Kasumi-1 (cell line): ENCODE measurements around the gene SEPSECS.
A peak's percentile ranks its signal among the peaks of the same experiment; 100 is the strongest.

Experiments
- DNase-seq, 2 experiments: peaks; one replicate each; lab custom pipeline; 2025; lab: John Stamatoyannopoulos, UW

Gene SEPSECS

DNA sequence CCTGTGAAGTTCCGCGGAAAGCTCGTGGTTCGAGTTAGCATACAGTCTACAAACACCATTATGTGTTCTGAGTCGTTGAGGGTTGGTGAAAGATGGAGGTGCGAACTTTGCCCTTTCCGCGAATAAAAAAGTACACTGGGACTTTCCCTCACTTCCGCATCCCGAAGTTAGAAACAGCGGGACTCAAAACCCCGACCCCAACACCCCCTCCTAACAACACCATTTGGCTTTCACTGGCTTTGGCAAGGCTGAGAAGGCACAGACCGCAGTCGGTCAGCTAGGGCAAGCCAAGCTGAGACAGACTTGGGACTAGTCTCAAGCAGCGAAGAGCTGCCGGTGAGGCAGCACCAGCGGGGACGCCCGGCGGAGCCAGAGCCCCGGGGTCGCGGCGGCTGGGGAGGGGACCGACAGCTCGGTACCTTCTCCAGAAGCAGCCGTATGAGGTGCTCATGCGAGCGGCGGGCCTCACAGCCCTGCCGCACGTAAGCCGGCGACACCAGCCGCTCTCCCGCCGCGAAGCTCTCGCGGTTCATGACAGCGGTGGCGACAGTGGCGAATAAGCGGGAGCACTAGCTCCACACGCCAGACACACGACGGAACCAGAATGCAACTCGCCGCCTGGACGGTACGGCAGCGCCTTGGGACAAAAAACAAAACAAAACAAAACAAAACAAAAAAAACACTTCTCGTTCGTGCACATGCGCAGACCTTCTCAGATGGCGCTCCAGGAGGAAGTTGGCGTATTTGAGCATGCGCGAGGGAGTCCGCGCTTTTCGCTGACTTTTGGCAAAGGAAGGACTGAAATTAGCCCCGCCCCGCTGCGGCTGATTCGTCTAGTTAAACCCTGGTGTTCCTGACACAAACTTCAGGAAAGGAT, at the start of gene SEPSECS:
TSS of gene SEPSECS (minus strand) at position 613 of the 877 bp plus-strand sequence. CDS start at position 533, 80 bp downstream.
- peak; percentile 94 to 96 for DNase-seq

DNA sequence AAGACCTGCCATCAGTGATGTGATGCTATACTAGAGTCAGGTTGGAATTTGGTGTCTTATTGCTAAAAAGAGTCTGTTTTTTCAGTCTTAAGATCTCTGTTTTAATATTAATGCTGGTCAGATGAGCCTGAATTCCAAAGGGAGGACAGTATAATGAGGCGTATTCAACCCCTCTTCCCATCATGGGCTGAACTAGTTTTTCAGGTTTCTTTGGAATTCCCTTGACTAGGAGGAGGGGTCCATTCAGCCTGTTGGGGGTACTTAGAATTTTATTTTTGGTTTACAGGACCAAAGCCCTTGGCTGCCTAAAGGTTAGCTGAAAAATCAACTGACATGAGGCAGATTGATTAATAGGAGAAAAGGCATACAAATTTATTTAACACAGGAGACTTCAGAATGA, 49.5 kb upstream of the SEPSECS start:
- no peak for DNase-seq

DNA sequence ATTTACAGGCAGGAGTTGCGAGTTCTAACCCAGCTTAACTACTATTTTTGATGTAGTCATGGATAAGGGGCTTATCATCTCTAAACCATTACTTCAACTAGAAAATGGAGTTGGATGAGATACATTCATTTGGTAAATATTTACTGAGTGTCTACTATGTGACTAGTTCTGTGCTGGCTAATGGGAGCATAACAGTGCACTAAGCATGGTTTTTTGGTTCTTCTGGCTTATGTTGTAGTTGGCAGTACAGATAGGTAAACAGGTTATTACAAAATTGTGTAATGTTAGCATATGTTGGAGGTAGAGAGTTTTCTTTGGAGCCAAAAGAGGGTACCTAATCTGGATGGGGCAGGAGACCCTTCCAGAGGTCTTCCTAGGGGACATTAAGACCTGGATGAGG, 47.7 kb upstream of the SEPSECS start:
- no peak for DNase-seq

DNA sequence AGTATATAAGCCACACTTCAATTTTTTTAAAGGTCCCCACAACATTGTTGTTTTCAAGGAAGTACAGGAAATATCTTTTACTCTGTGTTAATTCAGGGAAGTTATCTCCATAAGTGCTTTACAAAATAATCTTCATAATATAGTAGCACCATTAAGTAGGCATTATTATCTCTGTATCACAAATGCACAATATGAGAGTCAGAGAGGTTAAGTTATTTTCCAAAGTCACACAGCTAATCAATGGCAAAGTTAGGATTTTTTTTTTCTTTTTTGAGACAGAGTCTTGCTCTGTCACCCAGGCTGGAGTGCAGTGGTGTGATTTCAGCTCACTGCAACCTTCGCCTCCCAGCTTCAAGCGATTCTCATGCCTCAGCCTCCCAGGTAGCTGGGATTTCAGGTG, 38.5 kb upstream of the SEPSECS start:
- DNase-seq: no peak

DNA sequence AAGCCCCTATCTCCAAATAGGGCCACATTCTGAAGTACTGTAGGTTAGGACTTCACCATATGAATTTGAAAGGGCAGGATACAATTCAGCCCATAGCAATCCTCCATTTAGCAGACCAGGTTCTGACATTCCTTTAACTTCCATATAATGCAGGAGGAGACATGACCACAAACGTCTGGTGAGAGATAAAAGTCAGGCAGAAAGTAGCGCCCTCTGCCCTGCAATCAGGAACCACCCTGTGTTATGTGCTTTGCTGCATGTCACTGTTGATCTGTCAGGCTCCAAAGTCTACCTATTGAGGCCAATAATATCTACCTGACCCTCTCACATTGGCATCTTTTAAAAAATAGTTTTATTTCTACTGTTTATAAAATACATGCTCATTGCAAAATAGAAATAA, 30.2 kb upstream of the SEPSECS start:
- no peak for DNase-seq

DNA sequence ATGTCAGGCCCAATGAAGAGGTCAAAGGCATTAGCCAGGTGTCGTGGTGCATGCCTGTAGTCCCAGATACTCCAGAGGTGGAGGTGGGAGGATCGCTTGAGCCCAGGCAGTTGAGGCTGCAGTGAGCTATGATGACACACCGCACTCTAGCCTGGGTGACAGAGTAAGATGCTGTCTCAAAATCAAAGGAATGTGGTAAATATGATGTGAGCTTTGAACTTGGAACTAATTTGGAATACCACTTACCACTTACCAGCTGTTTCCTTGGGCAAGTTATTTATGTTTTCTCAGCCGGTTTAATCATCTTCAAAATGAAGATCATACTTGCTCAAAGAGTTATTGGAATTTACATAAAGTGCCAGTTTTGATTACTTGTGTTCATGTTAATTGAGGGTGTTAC, 23.8 kb upstream of the SEPSECS start:
- DNase-seq: no peak

DNA sequence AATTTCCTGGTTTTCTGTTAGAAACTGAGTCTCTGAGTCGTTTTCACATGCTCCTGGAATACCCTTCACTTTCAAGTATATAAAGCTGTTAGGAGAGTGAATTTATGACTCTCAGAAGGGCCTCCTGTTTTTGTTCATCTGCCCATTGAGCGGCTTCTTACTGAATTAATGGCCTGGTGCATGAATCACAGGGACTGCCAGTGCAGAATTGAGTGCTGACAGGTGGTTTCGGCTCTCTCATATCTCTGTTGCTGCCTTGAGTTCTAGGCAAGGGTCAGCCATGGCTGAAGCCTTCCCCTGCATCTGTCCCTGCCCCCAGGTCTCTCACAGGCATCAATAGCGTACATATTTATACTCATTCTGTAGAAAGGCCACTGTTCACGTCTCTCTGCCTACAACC, 22.7 kb upstream of the SEPSECS start:
- DNase-seq: no peak

DNA sequence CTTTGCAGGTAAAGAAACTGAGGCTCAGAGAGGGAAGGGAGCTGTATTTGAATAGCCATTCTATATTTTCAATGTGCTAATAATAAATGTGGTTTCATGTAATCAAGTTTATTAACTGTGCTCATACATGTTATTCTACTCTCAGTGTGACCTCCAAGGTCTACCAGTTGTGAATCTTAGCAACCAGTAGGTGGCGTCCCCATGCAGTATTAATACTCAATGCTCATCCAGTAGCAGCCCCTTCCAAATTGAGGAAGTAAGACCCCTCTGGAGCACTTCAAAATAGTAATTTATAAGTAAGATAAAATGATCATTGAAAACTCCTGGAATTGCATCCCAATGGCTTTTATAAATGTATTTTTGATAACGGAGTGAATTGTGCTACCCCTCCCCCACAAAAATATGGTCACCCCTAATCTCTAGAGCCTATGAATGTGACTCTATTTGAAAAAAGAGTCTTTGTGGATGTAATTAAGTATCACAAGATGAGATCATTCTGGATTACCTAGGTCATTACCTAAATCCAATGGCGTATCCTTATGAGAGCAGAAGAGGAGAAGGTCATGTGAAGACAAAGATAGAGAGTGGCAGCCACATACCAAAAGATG, 20.4 kb upstream of the SEPSECS start:
- peak; percentile 68 to 83 for DNase-seq

DNA sequence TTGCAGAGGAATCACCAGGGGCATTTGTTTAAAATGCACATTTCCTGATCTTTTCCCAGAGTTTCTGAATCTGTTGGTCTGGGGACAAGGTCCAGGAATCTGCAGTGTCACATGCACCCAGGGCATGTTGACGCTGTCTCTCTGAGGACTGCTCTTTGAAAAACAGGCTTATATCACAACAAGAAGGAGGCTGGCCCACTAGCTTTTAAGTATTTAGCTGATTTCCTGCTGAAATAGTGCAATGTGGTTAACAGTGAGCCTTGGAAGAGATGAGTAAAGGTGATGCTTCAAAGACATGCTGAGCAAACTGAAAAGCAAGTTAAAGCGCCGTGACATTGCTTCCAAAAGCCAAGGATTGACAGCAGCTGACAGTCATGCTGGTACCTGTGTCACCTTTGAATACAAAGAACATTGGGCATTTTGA, 18.6 kb upstream of the SEPSECS start:
- DNase-seq: no peak

DNA sequence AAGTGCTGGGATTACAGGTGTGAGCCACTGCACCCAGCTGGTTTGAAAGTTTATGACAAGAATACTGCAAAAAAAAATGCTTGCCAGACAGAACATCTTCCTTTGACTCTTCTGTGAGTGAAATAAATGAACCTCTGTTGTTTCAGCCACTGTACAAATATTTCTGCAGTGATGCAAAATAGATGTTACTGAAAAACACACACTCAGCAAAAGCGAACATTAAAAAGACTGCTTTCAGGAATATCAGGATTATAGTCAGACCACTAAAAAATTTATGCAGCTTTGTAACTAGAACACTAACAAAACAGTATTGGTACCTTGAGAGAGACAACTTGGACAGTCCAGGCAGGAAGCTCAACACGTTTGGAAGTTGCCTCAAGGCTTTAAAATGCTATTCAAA, 16.9 kb upstream of the SEPSECS start:
- DNase-seq: no peak

DNA sequence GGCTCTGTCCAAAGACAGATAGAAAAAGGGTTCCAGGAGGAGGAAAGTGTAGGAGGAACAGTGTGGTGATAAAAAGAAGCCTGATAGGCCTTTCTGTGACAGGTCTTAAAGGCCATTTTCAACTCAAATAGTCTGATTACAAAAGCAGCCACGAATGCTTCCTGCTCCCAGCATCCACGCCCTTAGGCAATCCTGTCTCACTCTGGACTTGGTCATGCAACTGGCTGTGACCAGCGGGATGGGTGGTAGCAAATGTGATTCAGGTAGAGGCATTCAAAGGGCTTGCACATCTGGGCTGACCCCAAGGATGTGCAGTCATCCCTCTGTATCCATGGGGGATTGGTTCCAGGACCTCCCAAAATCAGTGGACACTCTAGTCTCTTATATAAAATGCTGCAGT, 14.4 kb upstream of the SEPSECS start:
- DNase-seq: no peak

DNA sequence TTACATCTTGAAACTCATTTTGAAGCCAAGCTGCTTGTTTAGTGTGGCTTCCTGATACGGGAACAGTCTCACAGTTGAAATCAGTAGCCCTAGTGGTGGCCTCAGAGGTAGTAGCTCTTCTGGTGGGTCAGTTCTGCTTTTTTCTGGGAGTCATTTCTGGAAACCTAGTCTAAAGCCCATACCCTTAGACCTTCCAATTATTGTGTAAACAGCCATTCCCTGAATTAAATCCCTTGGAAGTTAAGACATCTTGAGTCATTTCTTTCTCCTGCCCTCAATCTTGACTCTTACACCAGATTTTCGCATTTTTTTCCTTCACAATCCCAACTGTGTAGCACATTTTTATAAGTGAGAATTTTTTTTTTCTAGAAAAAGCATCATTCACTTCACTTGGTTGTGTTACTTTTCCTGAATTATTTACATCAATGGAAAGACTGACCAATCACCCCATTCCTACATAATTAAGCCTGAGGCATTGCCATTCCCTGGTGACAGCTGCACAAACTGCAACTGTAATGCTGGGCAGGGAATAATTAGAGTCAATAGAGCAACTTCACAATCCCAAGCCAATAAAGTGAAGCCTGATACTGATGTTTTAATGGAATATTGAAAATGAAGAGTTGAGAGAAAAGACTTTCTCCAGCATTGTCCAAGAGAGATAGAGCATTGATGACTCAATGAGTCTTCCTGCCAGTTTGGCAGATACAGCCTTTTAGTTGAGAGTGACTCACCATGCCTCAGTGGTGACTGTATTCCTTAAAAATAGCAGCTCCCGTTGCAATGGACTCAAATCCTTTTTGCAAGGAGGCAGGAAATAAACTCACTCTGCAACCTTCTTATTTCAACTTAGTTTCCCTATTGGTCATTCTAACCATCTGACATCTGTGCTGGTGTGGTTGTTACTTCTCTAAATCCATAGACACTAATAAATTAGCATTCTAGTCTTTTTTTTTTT, 13.0 kb upstream of the SEPSECS start:
- peak; percentile 81 for DNase-seq

DNA sequence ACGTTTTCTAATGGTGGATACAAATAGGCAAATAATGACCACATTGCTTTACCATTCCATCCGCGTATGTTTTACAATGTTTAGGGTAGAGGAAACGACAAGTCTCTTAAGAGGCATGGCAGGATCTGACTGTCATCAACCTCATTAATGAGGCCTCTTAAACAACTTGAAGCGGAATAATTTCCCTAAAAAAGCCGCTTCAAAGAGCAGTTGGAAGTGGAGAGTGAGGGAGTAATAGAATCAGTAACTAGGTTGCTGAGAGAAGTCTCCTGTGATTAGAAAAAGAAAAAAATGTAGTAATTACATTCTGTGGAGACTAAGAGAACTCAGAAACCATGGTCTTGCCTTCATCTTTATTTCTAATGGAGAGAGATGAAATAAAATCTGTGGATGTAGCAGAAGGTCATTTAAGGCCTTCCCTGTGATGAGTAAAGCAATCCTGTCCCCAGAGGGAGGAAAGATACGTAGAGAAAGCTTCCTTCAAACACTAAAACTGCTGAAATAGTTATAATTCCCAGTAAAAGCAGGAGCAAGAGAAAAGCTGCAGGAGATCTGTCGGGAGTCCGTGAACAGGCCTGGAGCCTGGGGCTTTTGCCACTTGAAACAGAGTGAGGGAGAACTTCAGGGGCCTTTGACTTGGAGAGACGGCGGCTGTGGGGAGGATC, 11.1 kb upstream of the SEPSECS start:
- DNase-seq: no peak

DNA sequence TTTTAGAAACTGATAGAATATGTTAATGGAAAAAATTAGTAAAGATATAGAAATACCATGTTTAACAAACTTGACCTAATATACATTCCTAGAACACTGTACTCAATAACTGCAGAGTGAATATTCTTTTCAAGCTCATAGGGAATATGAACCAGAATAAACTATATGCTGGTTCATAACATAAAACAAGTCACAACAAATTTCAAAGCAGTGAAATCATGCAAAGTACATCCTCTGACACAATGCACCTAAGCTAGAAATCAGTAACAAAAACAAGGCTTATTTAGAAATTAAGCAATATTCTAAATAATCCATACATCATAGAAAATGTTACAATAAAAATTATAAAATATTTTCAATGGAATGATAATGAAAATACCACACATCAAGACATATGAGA, 9.2 kb upstream of the SEPSECS start:
- DNase-seq: no peak

DNA sequence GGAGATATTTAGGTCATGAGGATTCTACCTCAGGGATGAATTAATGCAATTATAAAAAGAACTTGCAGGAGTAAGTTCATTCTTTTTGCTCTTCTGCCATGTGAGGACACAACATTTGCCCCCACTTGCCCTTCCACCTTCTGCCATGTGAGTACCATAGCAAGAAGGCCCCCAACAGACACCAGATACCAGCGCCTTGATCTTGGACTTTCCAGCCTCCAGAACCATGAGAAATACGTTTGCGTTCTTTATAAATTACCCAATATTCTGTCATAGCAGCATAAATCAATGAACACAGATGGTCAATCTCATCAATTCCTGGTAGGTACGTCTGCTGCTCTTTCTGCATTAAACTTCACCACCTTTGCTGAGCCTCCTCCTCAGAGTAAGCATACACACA, 5.7 kb upstream of the SEPSECS start:
- DNase-seq: no peak

DNA sequence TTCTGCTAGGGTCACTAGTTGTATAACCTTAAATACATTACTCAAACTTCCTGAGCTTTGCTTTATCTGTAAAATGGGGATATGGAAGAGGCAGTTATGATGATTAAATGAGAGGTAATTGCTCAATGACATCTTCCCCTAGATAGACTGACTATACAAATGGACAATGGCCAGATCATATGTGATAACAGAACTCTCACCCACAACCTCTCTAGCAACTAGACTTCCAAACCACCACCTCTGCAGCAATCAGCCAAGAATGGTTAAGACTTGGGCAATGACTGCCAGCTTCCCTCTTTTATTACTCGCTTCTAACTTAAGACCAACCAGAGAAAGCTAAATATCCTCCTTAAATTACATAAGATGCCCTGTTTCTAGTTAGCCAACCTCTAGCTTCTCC, 2.9 kb upstream of the SEPSECS start:
- peak; percentile 35 to 40 for DNase-seq

DNA sequence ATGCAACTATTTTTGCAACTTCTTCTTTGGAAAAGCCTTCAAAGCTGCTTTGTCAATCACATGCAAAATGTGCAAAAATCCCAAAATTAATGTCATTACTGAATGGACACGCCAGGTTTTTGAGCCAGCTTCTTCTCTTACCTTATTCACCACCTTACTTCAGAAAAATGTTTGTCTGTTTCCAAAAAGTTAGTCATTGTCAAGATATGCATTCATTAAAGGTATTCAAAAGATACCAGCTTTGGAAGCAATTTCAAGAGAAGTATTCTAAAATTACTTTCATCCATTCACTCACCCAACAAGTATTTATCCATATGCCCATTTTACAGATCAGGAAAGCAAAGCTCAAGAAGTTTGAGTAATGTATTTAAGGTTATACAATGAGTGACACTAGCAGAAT, 2.3 kb upstream of the SEPSECS start:
- no peak for DNase-seq

DNA sequence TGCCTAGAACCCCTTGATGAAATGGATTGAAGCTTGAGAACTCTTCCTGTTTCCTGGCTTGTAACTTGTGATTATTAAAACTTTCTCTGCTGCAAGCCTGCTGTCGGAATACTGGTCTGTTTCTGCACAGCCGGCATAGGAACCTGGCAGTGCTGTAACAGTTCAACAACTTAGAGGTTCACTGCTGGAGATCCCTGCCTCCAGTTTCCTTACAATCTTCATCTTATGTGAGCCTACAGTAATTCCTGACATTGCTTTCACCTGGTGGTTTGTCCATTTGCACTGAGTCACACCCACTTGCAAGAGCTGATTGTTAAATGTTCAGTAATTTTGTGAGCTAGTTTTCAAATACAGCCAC, 1.3 kb upstream of the SEPSECS start:
- peak; percentile 7 to 14 for DNase-seq

DNA sequence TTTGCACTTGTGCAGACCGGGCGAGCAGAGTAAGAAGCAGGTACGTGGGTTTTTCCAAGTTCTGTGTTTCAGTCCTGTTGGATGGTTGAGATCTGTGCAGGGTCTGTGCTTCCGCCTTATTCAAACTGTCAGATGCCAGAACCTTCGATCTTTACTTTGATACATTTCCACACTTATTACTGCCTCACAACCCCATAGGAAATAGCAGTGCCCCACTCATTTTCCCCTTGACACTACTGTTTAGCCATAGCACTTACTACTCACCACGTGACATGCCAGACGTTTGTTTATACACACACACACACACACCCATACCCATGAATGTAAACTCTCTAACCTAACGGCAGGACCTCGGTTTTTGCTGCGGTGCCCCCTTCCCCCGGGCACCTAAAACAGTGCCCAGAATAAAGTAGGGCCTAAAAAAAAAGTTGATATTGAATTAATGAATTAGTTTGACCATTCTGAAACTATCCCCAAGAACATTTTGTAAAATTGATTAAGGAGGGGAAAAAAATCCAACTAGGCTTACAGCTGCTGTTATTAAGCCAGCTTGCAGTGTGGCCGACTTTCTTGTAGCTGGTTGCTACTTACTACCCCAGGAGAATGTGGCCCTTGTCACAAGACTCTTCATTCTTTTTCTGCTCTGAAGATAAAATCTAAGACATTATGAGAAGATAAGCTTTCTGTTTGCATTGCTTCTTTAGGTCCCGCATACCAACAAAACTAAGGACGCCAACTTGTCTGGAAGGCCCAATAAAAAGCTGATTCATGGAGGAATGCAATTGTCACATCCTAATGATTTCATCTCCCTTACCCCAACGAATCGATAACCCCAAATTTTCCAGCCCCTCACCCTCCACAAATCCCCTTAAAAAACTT, 704 bp upstream of the SEPSECS start:
- peak in 1 of 2 experiments; percentile 42 for DNase-seq

DNA sequence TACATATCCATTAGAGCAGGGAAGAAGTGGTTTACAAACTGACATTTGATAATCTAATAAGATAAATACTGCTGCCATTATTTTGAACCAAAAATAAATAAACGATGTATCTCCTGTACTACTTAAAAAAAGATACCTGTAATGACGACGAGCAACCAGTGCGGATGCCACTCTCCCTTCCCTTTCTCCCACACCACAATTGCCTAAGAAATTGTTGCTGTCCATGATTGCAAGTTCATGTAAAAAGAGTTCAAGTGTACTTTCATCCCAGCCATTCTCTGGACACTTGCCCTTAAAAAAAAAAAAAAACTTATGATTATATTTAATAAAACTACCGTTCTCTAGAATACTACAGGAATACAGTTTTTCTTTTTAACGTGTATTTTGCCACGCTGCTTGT, 1.4 kb downstream of the SEPSECS start:
- peak in 1 of 2 experiments; percentile 14 for DNase-seq

DNA sequence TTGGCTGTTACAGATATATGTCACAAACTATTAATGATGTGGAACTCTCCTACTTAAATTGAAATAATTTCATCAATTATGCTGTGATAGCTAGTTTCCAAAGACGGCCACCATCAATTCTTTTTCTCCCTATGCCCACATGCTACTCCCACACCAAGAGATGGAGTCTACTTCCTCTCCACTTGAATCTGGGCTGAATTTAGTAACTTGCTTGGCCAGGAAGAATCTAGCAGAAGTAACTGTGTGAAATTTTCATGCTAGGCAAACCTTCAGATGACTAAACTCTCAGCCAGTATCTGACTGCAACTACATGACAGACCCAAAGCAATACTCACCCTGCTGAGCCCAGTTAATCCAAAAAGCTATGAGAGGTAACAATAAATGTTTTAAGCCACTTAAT, 3.2 kb downstream of the SEPSECS start:
- peak; percentile 43 to 49 for DNase-seq
